Measurements from ENCODE around the gene PTK6. TPM values are rescaled to one million over a fixed set of nuclear protein-coding genes. Genes with fewer than 3 reads are reported as not detected.

Gene PTK6
- total and polyA plus RNA-seq, 2 of the 13 experiments (the other 11 are each of a cell fraction or from before 2014, with no cell fraction given), result 0.08 TPM; not detected in 1

- TF ChIP-seq, protein P1, sequence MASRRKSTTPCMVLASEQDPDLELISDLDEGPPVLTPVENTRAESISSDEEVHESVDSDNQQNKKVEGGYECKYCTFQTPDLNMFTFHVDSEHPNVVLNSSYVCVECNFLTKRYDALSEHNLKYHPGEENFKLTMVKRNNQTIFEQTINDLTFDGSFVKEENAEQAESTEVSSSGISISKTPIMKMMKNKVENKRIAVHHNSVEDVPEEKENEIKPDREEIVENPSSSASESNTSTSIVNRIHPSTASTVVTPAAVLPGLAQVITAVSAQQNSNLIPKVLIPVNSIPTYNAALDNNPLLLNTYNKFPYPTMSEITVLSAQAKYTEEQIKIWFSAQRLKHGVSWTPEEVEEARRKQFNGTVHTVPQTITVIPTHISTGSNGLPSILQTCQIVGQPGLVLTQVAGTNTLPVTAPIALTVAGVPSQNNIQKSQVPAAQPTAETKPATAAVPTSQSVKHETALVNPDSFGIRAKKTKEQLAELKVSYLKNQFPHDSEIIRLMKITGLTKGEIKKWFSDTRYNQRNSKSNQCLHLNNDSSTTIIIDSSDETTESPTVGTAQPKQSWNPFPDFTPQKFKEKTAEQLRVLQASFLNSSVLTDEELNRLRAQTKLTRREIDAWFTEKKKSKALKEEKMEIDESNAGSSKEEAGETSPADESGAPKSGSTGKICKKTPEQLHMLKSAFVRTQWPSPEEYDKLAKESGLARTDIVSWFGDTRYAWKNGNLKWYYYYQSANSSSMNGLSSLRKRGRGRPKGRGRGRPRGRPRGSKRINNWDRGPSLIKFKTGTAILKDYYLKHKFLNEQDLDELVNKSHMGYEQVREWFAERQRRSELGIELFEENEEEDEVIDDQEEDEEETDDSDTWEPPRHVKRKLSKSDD (CRISPR knock-in tag; IDR thresholded peaks at IDR 0.05; ENCODE audit: low read depth), result no peak
- TF ChIP-seq SRF (IDR thresholded peaks at IDR 0.05; ENCODE audit: low read depth, low read length) (no peak), CBX2 (IDR thresholded peaks at IDR 0.05; ENCODE audit: low read depth, low read length) (no peak), CBX2 (CRISPR knock-in tag; IDR thresholded peaks at IDR 0.05; ENCODE audit: low read depth) (no peak), ZNF207 (IDR thresholded peaks at IDR 0.05; ENCODE audit: borderline replicate concordance) (no peak), SKI (IDR thresholded peaks at IDR 0.05; ENCODE audit: partially characterized antibody) (no peak), ZNF564 (CRISPR knock-in tag; IDR thresholded peaks at IDR 0.05) (no peak), GMEB2 (CRISPR knock-in tag; IDR thresholded peaks at IDR 0.05; ENCODE audit: low read depth) (no peak), ZNF878 (CRISPR knock-in tag; IDR thresholded peaks at IDR 0.05) (no peak)
- TF ChIP-seq, protein P2, sequence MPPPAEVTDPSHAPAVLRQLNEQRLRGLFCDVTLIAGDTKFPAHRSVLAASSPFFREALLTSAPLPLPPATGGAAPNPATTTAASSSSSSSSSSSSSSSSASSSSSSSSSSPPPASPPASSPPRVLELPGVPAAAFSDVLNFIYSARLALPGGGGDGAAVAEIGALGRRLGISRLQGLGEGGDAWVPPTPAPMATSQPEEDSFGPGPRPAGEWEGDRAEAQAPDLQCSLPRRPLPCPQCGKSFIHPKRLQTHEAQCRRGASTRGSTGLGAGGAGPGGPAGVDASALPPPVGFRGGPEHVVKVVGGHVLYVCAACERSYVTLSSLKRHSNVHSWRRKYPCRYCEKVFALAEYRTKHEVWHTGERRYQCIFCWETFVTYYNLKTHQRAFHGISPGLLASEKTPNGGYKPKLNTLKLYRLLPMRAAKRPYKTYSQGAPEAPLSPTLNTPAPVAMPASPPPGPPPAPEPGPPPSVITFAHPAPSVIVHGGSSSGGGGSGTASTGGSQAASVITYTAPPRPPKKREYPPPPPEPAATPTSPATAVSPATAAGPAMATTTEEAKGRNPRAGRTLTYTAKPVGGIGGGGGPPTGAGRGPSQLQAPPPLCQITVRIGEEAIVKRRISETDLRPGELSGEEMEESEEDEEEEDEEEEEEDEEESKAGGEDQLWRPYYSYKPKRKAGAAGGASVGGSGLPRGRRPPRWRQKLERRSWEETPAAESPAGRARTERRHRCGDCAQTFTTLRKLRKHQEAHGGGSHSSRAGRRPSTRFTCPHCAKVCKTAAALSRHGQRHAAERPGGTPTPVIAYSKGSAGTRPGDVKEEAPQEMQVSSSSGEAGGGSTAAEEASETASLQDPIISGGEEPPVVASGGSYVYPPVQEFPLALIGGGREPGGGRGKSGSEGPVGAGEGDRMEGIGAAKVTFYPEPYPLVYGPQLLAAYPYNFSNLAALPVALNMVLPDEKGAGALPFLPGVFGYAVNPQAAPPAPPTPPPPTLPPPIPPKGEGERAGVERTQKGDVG (CRISPR knock-in tag; IDR thresholded peaks at IDR 0.05; ENCODE audit: borderline replicate concordance), result no peak
These were observed 33.7 kb downstream of the PTK6 start (continued) for GRCh38 chr20:63503524-63503923.

Data from HepG2 (cell line).